Vagina (tissue), 2 donors: ENCODE measurements around the gene KTN1.

Source experiments
- POLR2A ChIP-seq, 2 donors: fragments of 450-650 bp; IDR thresholded peaks; one replicate each; pipeline ENCODE4 v1.6.1; 2017; ENCODE audit warnings: antibody characterized with exemption in 2 of 2, mild to moderate bottlenecking in 2 of 2, moderate library complexity in 2 of 2
- TF ChIP-seq, protein P1 (sequence below), 3 experiments: fragments of 450-650 bp in 2 of 3; fragments of 200-600 bp in 1 of 3; sonication (generic) in 1 of 3; IDR thresholded peaks; one replicate each; pipeline ENCODE4 v1.5.1; 2017 to 2019; ENCODE audit warnings: antibody characterized with exemption in 3 of 3, mild to moderate bottlenecking in 2 of 3, moderate library complexity in 2 of 3

DNA sequence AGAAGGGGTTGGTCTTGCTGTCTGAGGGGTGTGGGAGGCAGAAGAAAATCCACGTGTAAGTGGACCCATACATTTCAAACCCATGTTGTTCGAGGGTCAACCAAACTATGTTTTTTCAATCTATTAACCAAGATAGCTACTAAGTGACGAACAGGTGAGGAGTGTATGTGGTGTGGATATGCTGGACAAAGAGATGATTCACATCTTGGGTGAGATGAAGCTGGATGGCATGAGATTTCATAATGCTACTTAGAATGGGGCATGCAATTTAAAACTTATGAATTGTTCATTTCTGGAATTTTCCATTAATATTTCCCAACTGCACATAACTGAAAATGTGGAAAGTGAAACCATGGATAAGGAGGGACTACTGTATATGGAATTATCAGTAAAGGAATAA, 17.9 kb upstream of the KTN1 start:
- no peak for TF ChIP-seq POLR2A (IDR thresholded peaks at IDR 0.05)
- TF ChIP-seq, protein P1, sequence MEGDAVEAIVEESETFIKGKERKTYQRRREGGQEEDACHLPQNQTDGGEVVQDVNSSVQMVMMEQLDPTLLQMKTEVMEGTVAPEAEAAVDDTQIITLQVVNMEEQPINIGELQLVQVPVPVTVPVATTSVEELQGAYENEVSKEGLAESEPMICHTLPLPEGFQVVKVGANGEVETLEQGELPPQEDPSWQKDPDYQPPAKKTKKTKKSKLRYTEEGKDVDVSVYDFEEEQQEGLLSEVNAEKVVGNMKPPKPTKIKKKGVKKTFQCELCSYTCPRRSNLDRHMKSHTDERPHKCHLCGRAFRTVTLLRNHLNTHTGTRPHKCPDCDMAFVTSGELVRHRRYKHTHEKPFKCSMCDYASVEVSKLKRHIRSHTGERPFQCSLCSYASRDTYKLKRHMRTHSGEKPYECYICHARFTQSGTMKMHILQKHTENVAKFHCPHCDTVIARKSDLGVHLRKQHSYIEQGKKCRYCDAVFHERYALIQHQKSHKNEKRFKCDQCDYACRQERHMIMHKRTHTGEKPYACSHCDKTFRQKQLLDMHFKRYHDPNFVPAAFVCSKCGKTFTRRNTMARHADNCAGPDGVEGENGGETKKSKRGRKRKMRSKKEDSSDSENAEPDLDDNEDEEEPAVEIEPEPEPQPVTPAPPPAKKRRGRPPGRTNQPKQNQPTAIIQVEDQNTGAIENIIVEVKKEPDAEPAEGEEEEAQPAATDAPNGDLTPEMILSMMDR (IDR thresholded peaks at IDR 0.05): no peak
